Amniotic stem cell (primary cell): ENCODE measurements around the gene NPC1.

Experiments used
- DNase-seq: peaks from one replicate; lab custom pipeline; 2025; lab: John Stamatoyannopoulos, UW

NPC1 gene

DNA sequence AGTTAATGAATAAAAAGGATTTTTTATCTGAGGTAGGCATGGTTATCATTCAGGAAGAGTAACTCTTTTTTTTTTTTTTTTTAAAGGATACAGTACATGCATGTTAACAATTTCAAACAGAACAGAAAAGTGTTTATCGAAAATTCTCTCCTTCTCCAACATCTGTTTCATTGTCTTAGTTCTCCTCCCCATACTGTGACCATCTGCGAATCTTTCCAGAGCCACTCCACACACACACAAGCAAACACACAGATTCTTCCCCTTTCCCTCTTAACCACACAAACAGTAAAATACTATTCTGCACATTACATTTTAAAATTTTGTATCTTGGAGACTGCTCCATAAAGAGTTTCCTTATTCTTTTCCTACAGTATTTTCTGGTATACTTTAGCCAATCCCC is 38.0 kb downstream of the NPC1 start:
- DNase-seq = no peak

DNA sequence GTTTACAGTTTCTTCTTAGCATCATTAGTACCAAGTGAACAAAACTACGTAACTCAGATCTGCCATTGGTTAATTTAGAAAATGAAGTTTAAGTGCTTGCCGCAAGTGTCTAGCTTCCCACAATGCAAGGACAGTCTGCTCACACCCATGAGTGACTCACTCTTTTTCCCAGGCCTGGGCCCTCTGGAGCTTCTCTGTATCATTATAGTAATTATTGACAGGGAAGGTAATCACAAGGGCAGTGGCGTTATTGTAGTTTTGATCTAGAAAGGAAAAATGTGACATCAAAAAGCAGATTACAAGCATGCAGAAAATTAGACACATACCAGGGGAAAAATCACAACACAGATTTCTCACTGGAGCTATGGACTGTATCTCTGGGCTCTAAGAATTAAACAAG is 38.5 kb downstream of the NPC1 start:
- DNase-seq = no peak

DNA sequence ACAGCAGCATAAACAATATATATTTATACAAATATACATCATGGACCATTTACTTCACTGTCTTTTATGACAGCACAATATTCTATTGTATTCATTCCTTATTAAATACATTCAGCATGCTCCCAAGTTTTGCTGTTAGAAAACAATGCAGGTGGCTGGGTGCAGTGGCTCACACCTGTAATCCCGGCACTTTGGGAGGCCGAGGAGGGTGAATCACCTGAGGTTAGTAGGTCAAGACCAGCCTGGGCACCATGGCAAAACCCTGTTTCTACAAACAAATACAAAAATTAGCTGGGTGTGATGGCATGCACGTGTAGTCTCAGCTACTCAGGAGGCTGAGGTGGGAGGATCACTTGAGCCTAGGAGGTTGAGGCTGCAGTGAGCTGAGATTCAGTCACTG is 39.0 kb downstream of the NPC1 start:
- DNase-seq = no peak

DNA sequence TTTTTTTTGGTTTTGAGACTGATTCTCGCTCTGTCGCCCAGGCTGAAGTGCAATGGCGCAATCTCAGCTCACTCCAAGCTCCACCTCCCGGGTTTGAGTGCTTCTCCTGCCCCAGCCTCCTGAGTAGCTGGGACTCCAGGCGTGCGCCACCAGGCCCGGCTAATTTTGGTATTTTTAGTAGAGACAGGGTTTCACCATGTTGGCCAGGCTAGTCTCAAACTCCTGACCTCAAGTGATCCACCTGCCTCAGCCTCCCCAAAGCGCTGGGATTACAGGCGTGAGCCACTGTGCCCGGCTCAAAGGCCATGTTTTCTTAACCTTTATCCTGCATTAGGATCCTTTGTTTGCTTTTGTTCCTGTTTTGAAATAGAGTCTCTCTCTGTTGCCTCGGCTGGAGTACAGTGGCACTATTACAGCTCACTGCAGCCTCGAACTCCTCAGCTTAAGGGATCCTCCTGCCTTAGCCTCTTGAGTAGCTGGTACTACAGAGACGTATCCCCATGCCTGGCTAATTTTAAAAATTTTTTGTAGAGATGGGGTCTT is 41.0 kb downstream of the NPC1 start:
- no peak for DNase-seq

DNA sequence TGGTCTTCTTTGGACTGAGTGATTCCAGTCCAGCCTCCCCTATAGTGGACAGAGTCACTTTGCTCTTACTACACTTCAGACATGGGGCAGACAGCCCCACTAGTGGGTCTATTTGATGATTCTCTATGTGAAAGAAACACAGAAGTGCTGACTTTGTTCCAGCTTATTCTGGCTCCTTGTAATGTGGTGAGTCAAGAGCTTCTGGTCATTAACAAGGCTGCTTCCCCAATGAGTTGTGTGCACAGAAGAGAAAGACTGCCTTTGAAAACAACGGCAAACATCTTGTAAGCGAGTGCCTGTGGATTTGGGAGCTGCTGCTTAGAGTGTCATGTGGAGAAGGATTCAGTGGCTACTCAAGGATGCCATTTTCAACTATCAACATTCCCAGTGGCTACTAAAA is 43.8 kb downstream of the NPC1 start:
- DNase-seq = no peak

DNA sequence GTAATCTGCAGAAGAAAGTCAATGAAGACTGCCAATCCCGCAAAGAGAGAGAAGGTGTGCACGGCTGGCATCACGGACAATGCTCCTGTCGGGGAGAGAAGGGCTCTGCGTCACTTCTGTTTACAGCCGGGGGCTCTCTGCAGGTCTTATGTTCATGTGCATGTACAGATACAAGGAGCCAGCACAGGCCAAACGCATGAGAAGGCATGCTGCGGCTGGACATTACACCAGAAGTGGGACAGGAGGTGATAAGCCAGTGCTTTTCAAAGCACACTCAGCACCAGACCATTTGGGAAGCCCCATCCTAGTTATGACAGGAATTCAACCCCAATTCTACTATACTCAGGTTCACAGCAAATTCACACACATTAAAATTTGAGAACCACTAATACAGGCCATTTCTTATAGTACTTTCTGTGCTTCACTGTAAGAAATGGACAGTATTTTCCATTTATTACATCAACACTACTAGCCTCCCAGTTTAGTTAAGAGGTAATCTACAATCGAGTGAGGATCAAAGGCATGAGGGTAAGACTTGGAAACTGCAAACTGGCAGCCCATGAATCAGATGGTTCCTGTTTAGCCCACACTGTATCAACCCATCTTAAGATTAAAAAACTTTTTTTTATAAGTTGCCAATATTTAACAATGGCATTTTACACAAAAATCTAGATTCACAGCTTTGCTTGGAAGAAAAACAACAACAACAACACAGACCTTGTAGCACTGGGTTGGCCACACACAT is 44.8 kb downstream of the NPC1 start:
- no peak for DNase-seq

DNA sequence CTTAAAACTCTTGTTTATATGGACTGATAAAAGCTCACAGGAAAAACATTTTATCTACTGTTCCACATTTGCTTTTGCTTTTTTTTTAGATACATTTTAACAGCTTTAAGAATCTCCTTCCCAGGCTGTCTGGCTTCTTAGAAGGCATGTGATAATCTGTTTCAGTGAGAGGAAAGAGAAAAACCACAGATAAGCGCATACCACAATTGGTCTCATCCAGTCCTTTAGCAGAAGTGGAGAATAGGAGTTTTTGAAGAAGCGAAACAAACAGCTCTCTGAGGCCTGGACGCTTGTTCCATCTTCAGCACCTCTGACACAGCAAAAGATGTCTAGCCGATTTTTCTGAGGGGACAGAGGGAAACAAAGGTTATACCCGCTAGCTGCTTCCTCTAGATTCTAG is 45.4 kb downstream of the NPC1 start:
- no peak for DNase-seq

DNA sequence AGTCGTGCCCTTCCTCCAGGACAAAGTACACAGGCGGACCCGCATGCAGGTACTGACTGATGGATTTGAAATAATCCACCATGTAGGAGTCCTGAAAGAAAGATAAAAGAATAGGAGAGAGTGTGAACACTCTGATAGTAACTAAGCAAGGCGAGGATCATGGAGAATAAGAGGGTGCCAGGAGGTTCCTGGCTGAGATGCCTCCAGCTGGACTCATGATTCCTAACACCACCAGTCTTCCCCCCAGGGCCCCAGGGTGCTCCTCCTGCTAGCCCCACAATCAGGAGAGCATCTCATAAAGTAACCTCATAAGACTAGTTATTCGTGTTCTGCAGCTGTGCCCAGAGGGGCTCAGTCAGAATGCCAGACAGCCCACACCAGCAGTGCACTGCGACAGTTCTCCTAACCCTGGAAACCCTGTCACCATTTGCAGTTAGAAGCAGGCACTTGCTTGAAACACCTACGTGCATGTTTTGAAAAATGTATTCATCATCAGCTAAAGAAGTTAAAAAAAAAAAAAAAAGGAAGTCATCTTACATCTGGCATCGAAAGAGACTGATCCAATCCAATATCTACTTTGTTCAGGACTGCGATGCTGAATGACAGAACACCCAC is 46.3 kb downstream of the NPC1 start:
- DNase-seq = no peak

DNA sequence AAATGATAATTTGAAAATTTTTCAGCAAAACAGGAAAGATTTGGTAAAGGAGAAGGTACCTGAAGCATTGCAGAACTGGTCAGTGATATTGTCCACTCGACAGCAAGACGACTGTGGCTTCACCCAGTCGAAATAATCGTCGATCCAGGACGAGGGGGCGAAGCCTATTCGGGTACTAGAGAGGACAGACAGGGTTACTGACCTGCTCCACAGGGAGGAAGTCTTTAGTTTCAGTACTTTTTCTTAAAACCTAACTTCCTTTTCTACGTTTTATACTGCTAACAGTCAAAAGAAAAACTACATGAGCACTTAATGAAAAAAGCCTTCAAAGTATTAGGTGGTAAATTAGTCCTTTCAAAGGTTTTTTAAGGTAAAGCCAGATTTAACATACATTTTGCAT is 47.0 kb downstream of the NPC1 start:
- DNase-seq = no peak

DNA sequence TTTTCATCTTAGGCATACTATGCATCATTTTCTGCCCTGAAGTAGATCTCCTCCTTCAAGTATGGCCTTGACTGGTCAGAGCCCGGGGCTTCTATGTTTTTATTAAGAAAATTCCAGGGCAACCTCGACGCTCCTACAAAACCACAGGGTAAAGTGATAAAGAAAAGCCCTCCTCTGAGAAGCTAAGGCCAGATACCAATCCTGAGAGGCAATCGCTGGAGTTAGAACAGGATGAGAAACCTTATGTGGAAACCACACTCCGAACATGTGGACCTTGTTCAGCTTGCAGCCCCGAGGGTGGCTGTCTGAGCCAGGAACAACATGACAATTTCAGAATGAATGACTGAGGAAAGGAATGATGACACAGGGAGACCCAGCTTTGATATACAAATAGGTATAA is 47.4 kb downstream of the NPC1 start:
- DNase-seq = no peak

DNA sequence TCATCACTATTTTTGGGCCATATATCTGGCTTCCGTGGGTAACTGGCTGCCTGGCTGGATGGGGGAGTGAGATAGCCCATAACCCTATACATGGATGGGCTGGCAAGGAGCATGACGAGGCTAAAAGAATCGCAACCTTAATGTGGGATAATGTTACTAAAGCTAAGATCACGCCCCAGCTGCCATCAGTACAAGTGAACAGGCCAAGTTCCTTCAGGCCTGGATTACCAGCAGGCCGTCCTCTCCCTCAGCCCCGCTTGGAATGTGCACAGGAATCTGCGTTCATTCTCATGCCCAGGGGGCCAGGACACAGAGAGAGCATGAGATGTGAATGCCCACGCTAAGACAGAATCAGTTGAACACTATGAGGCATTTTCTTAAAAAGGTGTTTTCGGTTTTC is 48.3 kb downstream of the NPC1 start:
- no peak for DNase-seq

DNA sequence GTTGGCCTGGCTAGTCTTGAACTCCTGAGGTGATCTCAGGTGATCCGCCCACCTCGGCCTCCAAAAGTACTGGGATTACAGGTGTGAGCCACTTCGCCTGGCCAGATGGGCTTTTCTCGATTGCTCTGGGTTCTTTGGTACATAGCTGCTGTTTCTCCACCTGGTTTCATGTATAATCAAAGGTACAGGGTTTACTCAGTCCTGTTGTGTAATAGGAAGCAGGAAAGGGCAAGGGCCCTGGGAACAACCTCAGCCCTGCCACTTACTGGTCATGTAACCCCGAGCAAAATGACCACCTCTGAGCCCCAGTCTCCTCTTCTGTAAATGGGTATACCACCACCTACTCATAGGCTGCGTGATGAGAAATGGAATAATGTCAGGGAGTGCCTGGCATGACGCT is 49.0 kb downstream of the NPC1 start:
- DNase-seq = no peak

DNA sequence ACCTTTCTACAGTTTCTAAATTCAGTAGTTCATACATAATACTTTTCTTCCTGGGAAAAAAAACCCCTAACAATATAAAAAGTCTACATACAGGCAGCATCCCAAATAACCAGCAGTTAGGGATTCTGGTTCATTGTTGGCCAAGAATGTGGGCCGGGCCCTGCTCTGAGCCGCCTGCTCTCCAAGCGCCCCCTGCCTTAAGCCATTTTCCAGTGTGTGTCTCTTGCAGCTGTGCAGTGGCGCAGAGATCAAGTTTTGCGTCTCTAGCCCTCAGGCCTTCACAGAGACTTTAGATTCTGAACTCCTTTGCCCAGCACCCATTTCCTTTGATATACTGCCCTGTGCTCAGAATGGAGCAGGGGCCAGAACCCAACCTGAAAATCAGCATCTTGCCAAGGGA is 50.1 kb downstream of the NPC1 start:
- DNase-seq = no peak

DNA sequence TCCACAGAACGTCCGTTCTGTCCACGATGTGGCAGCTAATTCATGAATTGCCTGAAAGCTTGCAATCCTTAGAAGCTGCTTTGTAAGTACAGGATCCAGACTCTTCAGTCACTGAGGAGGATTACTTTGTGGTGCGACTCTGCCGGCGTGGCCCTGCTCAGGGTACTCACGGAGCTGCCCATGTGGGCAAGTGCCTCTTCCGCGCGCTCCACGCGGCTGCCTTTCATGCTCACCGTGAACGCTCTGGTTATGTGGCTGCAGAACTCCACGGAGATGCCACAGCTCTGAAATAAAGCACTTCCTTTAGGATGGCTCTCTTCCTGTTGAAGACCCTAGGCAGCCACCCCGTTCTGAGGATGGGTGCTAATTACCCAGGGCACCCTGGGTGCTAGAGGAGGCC is 52.0 kb downstream of the NPC1 start:
- DNase-seq = no peak

DNA sequence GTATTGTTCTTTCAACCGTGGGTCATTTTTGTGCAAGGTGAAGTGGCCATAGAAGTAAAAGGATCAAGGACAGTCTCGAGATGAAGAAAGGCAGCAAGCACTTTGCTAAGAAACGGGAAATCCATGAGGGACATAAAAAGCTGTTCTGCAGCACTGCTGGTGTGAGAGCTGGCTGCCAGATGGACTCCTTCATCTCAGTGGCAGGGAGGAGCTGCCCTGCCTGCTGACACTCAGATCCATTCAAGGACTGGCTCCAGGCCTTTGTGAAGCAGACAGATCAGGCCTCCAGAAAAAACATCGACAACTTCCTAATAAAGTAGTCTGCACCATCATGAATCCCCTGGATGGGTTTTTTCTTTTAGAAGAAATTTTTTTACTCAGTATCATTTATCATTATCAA is 53.5 kb downstream of the NPC1 start:
- DNase-seq = no peak

DNA sequence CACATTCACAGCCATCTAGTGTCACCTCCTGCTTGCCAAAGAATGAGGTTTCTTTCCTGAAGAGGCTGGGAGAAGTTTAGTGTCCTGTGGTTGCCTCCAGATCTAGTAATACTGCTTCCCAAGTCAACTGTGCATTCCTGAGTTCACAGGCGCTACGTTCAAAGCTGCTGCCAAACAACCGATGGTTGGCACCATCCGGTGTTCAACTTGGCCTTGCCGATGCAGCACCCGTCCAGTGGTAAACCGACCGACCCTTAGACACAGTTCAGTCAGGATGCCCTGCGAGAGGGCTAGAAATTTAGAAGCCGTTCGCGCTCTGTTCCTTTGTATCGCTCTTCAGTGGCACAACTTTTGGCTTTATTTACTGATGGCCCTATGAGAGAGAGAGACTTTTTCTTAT is 54.4 kb downstream of the NPC1 start:
- no peak for DNase-seq

DNA sequence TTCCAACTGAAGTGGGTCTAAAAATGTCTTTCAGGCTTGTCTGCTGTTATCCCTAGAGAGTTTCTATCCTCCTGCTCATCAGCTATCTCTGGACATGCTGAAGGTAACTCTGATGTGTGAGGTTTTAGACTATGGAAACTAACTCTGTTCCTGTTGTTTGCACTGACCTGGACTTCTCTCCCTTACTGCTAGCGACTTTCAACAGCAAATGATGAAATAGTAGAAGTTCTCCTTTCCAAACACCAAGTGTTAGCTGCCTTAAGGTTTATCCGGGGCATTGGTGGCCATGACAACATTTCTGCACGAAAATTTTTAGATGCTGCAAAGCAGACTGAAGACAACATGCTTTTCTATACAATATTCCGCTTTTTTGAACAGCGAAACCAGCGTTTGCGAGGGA is 56.1 kb downstream of the NPC1 start:
- DNase-seq = no peak

DNA sequence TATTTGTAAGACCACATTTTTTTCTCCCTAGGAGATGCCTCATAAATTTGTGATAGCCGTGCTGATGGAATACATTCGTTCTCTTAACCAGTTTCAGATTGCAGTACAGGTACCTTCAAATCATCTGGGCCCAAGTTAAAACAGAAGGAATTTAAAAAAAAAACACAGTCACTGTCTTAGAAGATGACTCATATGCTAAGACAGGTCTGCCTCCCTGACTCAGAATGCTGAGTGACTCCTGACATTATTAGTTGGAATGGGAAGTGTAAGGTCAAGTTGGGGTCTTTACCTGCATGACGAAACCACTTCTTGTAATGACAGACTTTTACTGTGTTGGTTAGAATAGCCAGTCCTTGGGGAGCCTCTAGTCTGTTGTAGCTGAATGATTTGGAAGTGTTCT is 56.7 kb downstream of the NPC1 start:
- no peak for DNase-seq

DNA sequence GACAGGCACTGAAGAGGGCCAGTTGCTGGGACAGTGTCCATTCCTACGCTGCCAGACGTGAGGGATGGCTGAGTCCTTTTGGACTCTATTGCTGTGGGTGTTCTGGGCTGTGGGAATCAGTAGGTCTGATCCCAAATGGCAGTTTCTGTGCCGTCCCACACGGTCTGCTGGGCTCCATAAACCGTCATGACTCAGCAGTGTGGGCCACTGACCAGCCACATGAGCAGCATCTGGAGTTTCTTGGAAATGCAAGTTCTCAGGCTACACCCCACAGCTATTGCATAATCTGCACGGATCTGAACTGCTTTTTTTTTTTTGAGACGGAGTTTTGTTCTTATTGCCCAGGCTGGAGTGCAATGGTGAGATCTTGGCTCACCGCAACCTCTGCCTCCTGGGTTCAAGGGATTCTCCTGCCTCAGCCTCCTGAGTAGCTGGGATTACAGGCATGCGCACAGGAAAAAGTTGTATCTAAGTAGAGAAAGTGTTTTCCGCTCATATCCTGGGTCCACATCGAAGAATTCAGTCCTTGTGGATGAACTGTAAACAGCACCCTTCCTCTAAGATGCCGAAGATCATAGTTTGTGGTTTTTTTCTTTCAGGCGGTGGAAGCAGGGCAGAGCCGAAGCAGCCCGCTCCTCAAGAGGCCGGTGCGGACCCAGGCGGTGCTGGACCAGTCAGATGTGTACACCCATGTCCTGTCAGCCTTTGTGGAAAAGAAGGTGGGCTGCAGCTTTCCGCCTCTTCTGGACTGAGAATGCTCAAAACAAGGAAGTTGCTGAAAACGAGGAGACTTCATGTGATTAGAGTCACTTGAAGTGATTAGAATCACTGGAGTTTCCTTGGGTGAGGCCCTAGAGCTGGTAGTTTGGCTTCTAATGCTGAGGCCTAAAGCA is 57.5 kb downstream of the NPC1 start:
- DNase-seq = no peak

DNA sequence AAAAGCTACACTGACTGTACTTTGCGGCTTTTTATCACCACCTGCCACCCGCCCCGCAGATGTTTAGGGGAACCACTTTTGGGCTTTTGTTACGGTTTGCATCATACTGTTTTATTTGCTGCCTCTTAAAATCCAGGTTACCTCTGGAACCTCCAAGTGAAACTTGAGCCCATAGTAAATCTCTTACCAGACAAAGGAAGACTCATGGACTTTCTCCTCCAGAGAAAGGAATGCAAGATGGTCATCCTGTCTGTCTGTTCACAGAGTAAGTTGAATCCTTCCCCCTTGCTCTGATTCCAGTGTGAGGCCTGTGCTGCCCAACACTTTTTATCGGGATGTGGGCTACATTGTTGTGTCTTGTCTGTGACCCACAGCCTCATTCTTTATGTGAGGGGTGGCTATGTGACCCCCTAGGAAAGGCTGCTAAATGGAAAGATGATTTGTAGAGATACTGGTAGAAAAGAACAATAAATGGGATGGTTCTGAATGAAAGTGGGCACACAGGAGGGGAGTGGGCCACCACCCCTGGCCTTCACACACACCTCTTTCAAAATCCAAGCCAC is 59.7 kb downstream of the NPC1 start:
- DNase-seq = no peak

DNA sequence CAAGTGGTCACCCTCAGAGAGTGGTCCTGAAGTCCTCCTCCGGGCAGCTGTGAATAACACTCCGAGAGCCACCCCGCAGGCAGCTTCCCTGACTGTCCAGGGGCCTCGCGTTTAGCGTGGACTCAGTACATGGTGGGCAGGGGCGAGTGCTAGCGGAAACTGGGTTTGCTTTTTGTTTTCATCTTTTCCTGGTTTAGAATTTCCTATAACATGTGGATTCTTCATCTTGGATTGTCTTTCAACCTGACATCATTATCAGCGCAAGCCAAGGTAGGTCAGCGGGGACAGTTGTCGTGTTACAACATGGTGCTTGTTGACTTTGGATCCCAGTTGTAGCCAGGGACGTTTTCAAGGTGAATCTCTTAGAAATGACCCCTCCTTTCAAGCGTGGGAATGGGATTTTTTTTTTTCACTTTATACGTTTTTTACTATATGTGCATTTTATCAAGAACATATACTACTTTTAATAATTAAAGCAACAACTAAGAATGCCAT is 62.0 kb downstream of the NPC1 start:
- no peak for DNase-seq

DNA sequence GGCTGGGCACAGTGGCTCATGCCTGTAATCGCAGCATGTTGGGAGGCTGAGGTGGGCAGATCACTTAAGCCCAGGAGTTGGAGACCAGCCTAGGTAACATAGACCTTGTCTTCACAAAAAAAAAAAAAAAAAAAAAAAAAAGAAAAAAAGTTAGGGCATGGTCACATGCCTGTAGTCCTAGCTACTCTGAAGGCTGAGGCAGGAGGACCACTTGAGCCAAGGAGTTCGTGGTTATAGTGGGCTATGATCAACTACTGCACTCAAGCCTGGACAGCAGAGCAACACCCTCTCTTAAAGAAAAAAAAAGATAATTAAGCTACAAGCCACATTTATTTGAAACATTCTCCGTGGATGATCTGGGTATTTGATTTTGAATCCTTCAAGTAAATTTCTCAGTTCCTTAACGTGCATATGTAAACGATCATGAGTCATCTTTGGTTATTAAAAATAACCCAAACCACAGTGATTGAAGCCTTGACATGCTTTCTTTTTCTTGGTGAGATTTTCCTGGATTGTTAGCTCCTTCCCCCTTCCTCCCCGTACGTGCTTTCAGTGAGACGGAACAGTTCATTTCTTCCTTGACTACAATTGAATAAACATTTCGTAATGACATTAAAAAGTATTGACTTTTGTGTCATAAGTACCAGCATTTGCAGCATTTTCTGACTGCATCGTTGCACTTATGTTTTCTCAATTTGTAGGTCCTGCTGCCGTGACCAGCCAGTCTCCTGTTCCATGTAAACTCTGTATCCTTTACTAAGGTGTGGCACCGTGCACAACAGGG is 62.7 kb downstream of the NPC1 start:
- no peak for DNase-seq
